Trophoblast cell (in vitro differentiated cells and primary cell): ENCODE data around the gene BRWD1.

ENCODE experiments used
- DNase-seq, 2 donors: peaks; one replicate each; pipeline ENCODE4 v3.0.0-alpha.2; 2016
- H2AFZ ChIP-seq: 2 replicates; pipeline ENCODE4 v1.6.1; 2013; ENCODE audit warnings: low read length, moderate library complexity, mild to moderate bottlenecking; ENCODE audit not compliant: insufficient read depth, poor library complexity
- H2AK5ac ChIP-seq: 2 replicates; pipeline ENCODE4 v1.6.1; 2013; ENCODE audit warnings: mild to moderate bottlenecking, low read length
- H2BK120ac ChIP-seq: 2 replicates; pipeline ENCODE4 v1.6.1; 2013; ENCODE audit warnings: low read length, mild to moderate bottlenecking, moderate library complexity; ENCODE audit not compliant: insufficient read depth, poor library complexity
- H2BK12ac ChIP-seq: 2 replicates; pipeline ENCODE4 v1.6.1; 2013; ENCODE audit warnings: mild to moderate bottlenecking, low read length, moderate library complexity
- H2BK5ac ChIP-seq: 2 replicates; pipeline ENCODE4 v1.6.1; 2013; ENCODE audit warnings: low read length, low read depth, moderate library complexity, mild to moderate bottlenecking; ENCODE audit not compliant: poor library complexity
- H3K14ac ChIP-seq: 2 replicates; pipeline ENCODE4 v1.6.1; 2013; ENCODE audit warnings: mild to moderate bottlenecking, low read length
- H3K18ac ChIP-seq: 2 replicates; pipeline ENCODE4 v1.6.1; 2013; ENCODE audit warnings: mild to moderate bottlenecking, low read length
- H3K23ac ChIP-seq: 2 replicates; pipeline ENCODE4 v1.6.1; 2013; ENCODE audit warnings: low read length
- H3K27ac ChIP-seq: 2 replicates; pipeline ENCODE4 v1.5.1; 2013; ENCODE audit warnings: low read depth, mild to moderate bottlenecking, inconsistent platforms, low read length, moderate library complexity
- H3K27me3 ChIP-seq: 2 replicates; pipeline ENCODE4 v1.6.1; 2013; ENCODE audit warnings: inconsistent platforms, mild to moderate bottlenecking, low read length, moderate library complexity; ENCODE audit not compliant: insufficient read depth
- H3K36me3 ChIP-seq, 2 experiments: 1 replicate in 1 of 2; 2 replicates in 1 of 2; pipeline ENCODE4 v1.6.1; 2013; ENCODE audit warnings: low read length in 2 of 2, mild to moderate bottlenecking in 2 of 2, moderate library complexity in 1 of 2; ENCODE audit not compliant: insufficient read depth in 2 of 2, control insufficient read depth in 1 of 2
- H3K4ac ChIP-seq: 2 replicates; pipeline ENCODE4 v1.6.1; 2013; ENCODE audit warnings: low read depth, mild to moderate bottlenecking, low read length, moderate library complexity
- H3K4me1 ChIP-seq, 2 experiments: 1 replicate in 1 of 2; 2 replicates in 1 of 2; pipeline ENCODE4 v1.6.1; 2013; ENCODE audit warnings: low read length in 2 of 2, mild to moderate bottlenecking in 2 of 2, moderate library complexity in 1 of 2; ENCODE audit not compliant: insufficient read depth in 2 of 2, control insufficient read depth in 1 of 2
- H3K4me2 ChIP-seq: 2 replicates; pipeline ENCODE4 v1.6.1; 2013; ENCODE audit warnings: inconsistent platforms, mild to moderate bottlenecking, low read length, moderate library complexity
- H3K4me3 ChIP-seq: 2 replicates; pipeline ENCODE4 v1.5.1; 2013; ENCODE audit warnings: mild to moderate bottlenecking, low read depth, low read length, inconsistent platforms
- H3K79me1 ChIP-seq: one replicate; pipeline ENCODE4 v1.6.1; 2013; ENCODE audit warnings: low read length
- H3K79me2 ChIP-seq: 2 replicates; pipeline ENCODE4 v1.6.1; 2013; ENCODE audit warnings: low read length, mild to moderate bottlenecking; ENCODE audit not compliant: control insufficient read depth, insufficient read depth, poor library complexity
- H3K9ac ChIP-seq: 2 replicates; pipeline ENCODE4 v1.6.1; 2013; ENCODE audit warnings: mild to moderate bottlenecking, low read length
- H3K9me3 ChIP-seq: 2 replicates; pipeline ENCODE4 v1.6.1; 2013; ENCODE audit warnings: low read depth, mild to moderate bottlenecking, control low read depth, inconsistent platforms, low read length; ENCODE audit not compliant: insufficient read depth
- H4K12ac ChIP-seq: 2 replicates; pipeline ENCODE4 v1.6.1; 2013; ENCODE audit warnings: low read depth, mild to moderate bottlenecking, low read length, moderate library complexity
- H4K8ac ChIP-seq: 2 replicates; pipeline ENCODE4 v1.6.1; 2013; ENCODE audit warnings: low read depth, mild to moderate bottlenecking, low read length, moderate library complexity
- H4K91ac ChIP-seq: one replicate; pipeline ENCODE4 v1.6.1; 2013; ENCODE audit warnings: low read depth, mild to moderate bottlenecking, low read length, moderate library complexity
- WGBS: extraction: QIAGEN DNeasy Blood & Tissue Kit; methylation state at CpG from one replicate; pipeline ENCODE4 v1.1.7; 2013; ENCODE audit warnings: missing lambda C conversion rate; ENCODE audit not compliant: insufficient read length, insufficient coverage; ENCODE audit errors: extremely low coverage; 5-methylcytosine and 5-hydroxymethylcytosine counted together

BRWD1 gene

DNA sequence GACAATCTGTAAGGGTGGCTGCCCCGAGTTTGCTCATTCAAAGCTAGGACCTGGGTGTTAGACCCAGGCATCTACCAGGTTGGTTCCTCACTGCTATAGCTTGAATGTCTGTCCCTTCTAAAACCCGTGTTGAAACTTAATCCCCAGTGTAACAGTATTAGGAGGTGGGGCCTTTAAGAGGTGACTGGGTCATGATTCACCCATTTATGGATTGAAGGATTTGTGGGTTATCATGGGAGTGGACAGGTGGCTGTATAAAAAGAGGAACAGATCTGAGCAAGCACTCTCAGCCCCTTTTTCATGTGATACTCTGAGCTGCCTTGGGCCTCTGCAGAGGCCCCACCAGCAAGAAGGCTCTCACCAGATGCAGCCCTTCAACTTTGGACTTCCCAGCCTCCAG lies 159.6 kb downstream of the BRWD1 start:
- no CpG with 5 or more reads among the region's 2 CpGs for WGBS
- Histone ChIP-seq H2AFZ (no peak overlapping the region), H3K4ac (no peak overlapping the region), H3K79me2 (no peaks in the 10 kb centered on the region), H2BK5ac (no peak overlapping the region), H3K27ac (no peak overlapping the region), H4K8ac (no peak overlapping the region), H3K4me2 (no peak overlapping the region), H3K27me3 (no peaks in the 10 kb centered on the region), H2AK5ac (no peak overlapping the region), H3K9ac (no peak overlapping the region), H3K36me3 (no peaks in the 10 kb centered on the region), H4K91ac (no peak overlapping the region), H3K4me1 (no peaks in the 10 kb centered on the region), H2BK12ac (no peak overlapping the region), H3K23ac (no peak overlapping the region), H3K4me3 (no peak overlapping the region), H3K79me1 (no peaks in the 10 kb centered on the region), H2BK120ac (no peak overlapping the region), H3K9me3 (no peaks in the 10 kb centered on the region), H3K14ac (no peak overlapping the region), H4K12ac (no peak overlapping the region), H3K18ac (no peak overlapping the region)
- no peak for DNase-seq

- Histone ChIP-seq H3K18ac (no peak overlapping the region), H3K9ac (no peak overlapping the region), H2AFZ (no peak overlapping the region), H2BK120ac (no peak overlapping the region), H3K4ac (no peak overlapping the region), H3K9me3 (no peaks in the 10 kb centered on the region), H3K27ac (no peak overlapping the region), H2BK5ac (no peak overlapping the region), H3K14ac (no peak overlapping the region), H3K4me2 (no peak overlapping the region), H2AK5ac (no peak overlapping the region), H3K79me1 (no peaks in the 10 kb centered on the region), H3K4me3 (no peak overlapping the region), H3K27me3 (no peaks in the 10 kb centered on the region), H3K4me1 (no peaks in the 10 kb centered on the region), H3K23ac (no peak overlapping the region), H4K12ac (no peak overlapping the region), H4K8ac (no peak overlapping the region), H4K91ac (no peak overlapping the region), H2BK12ac (no peak overlapping the region), H3K36me3 (no peaks in the 10 kb centered on the region), H3K79me2 (no peaks in the 10 kb centered on the region)
- no CpG with 5 or more reads among the region's 2 CpGs for WGBS
- DNase-seq, result peak in 1 of 2 donors; percentile 42
Observed at GRCh38 chr21:39153373-39153772, 160.1 kb downstream of the BRWD1 start.

DNA sequence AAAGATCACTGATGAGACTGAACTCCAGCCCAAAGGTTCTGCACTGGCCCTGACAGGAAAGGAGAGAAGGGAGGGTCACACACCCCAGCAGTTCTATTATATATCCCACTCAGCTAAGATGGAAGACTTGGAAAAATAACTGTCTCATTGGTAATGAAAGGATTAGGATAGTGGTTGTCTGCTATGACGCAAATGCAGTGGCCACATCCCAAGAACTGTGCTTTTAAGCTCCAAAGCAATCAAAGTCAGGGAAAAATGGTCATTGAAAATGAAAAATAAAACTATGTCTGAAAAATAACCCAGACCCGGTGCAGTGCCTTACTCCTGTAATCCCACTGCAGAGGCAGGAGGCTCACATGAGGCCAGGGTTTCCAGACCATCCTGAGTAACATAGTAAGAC lies 161.2 kb downstream of the BRWD1 start:
- Histone ChIP-seq H2AFZ (no peak overlapping the region), H2BK5ac (no peak overlapping the region), H3K4me3 (no peak overlapping the region), H3K14ac (no peak overlapping the region), H4K91ac (no peak overlapping the region), H3K4me1 (no peaks in the 10 kb centered on the region), H4K12ac (no peak overlapping the region), H3K36me3 (no peaks in the 10 kb centered on the region), H3K79me1 (no peaks in the 10 kb centered on the region), H2BK120ac (no peak overlapping the region), H3K79me2 (no peaks in the 10 kb centered on the region), H3K18ac (no peak overlapping the region), H3K9ac (no peak overlapping the region), H3K23ac (no peak overlapping the region), H3K9me3 (no peaks in the 10 kb centered on the region), H3K27ac (no peak overlapping the region), H3K4me2 (no peak overlapping the region), H3K27me3 (no peaks in the 10 kb centered on the region), H2BK12ac (no peak overlapping the region), H4K8ac (no peak overlapping the region), H3K4ac (no peak overlapping the region), H2AK5ac (no peak overlapping the region)
- no CpG with 5 or more reads among the region's 2 CpGs for WGBS
- DNase-seq, result no peak

- no peaks in the 10 kb centered on the region for H3K79me2 ChIP-seq
- H2BK120ac ChIP-seq, result no peak overlapping the region
- no peak overlapping the region for H2AK5ac ChIP-seq
- no peak overlapping the region for H2BK5ac ChIP-seq
- H3K4me1 ChIP-seq, result no peaks in the 10 kb centered on the region
- no peak overlapping the region for H2BK12ac ChIP-seq
- no peak overlapping the region for H3K4ac ChIP-seq
- H3K23ac ChIP-seq, result no peak overlapping the region
- H3K27ac ChIP-seq, result no peak overlapping the region
- H3K18ac ChIP-seq, result no peak overlapping the region
- no peak overlapping the region for H3K4me2 ChIP-seq
- DNase-seq, result no peak
- no peak overlapping the region for H4K12ac ChIP-seq
- H3K27me3 ChIP-seq, result no peaks in the 10 kb centered on the region
- H3K9ac ChIP-seq, result no peak overlapping the region
- H4K91ac ChIP-seq, result no peak overlapping the region
- H3K9me3 ChIP-seq, result no peaks in the 10 kb centered on the region
- no peak overlapping the region for H3K14ac ChIP-seq
- no peak overlapping the region for H3K4me3 ChIP-seq
- no peak overlapping the region for H4K8ac ChIP-seq
- no peaks in the 10 kb centered on the region for H3K36me3 ChIP-seq
- H2AFZ ChIP-seq, result no peak overlapping the region
- H3K79me1 ChIP-seq, result no peaks in the 10 kb centered on the region
Observed at GRCh38 chr21:39150877-39151276, 162.6 kb downstream of the BRWD1 start.

DNA sequence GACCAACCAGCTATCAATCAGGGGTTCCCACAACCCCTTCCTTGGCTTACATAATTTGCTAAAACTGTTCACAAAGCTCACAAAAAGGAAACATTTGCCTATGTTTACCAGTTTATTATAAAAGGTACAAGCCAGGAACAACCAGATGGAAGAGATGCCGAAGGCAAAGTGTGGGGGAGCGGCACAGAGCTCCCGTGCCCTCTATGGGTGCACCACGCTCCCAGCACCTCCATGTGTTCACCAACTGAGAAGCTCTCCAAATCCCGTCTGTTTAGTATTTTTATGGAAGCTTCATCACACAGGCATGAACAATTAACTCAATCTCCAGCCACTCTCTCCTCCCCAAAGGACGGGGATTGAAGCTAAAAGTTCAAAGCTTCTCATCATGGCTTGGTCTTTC lies 163.1 kb downstream of the BRWD1 start:
- no peak overlapping the region for H3K4me3 ChIP-seq
- H3K79me1 ChIP-seq, result no peaks in the 10 kb centered on the region
- no peak overlapping the region for H3K4me2 ChIP-seq
- H3K23ac ChIP-seq, result no peak overlapping the region
- H3K79me2 ChIP-seq, result no peaks in the 10 kb centered on the region
- no peak overlapping the region for H3K9ac ChIP-seq
- WGBS, result no CpG with 5 or more reads among the region's 6 CpGs
- H3K9me3 ChIP-seq, result no peaks in the 10 kb centered on the region
- no peak overlapping the region for H4K12ac ChIP-seq
- no peak overlapping the region for H2BK5ac ChIP-seq
- H2AFZ ChIP-seq, result no peak overlapping the region
- H3K36me3 ChIP-seq, result no peaks in the 10 kb centered on the region
- no peak overlapping the region for H2AK5ac ChIP-seq
- no peak overlapping the region for H4K8ac ChIP-seq
- H2BK120ac ChIP-seq, result no peak overlapping the region
- H2BK12ac ChIP-seq, result no peak overlapping the region
- no peak overlapping the region for H3K14ac ChIP-seq
- no peaks in the 10 kb centered on the region for H3K27me3 ChIP-seq
- H4K91ac ChIP-seq, result no peak overlapping the region
- H3K18ac ChIP-seq, result no peak overlapping the region
- no peak for DNase-seq
- no peaks in the 10 kb centered on the region for H3K4me1 ChIP-seq
- H3K4ac ChIP-seq, result no peak overlapping the region
- H3K27ac ChIP-seq, result no peak overlapping the region
